Fibroblast of mammary gland (primary cell): ENCODE results near the gene TBX10.

ENCODE experiments used
- DNase-seq: peaks from one replicate; pipeline ENCODE4 v3.0.0-alpha.2; 2010; ENCODE audit warnings: low read depth
- H3K4me3 ChIP-seq: 2 replicates; pipeline ENCODE4 v1.5.1; 2011; ENCODE audit warnings: low read depth, mild to moderate bottlenecking, low read length, moderate library complexity; ENCODE audit not compliant: control insufficient read depth
- CTCF ChIP-seq: conservative IDR thresholded peaks from 2 replicates; pipeline ENCODE4 v1.5.1; 2011; ENCODE audit warnings: low read depth, low read length, inconsistent platforms; ENCODE audit not compliant: control insufficient read depth, insufficient read depth

Gene TBX10

GRCh38 chr11:67632982-67633755, 6.4 kb downstream of the TBX10 start:
- no peak for DNase-seq
- H3K4me3 ChIP-seq: no peak overlapping the region
- no peak for TF ChIP-seq CTCF

- no peak overlapping the region for H3K4me3 ChIP-seq
- no peak for TF ChIP-seq CTCF
- no peak for DNase-seq
Observed at GRCh38 chr11:67632175-67632981, 7.2 kb downstream of the TBX10 start.

GRCh38 chr11:67631853-67632174, 7.7 kb downstream of the TBX10 start:
- DNase-seq: no peak
- no peak overlapping the region for H3K4me3 ChIP-seq
- no peak for TF ChIP-seq CTCF

- DNase-seq: no peak
- no peak overlapping the region for H3K4me3 ChIP-seq
- TF ChIP-seq CTCF: no peak
Observed at GRCh38 chr11:67631411-67631810, 8.2 kb downstream of the TBX10 start.

GRCh38 chr11:67630943-67631331, 8.6 kb downstream of the TBX10 start:
- no peak for TF ChIP-seq CTCF
- peak overlapping the region; percentile 66 for H3K4me3 ChIP-seq
- no peak for DNase-seq

- H3K4me3 ChIP-seq: peak overlapping the region; percentile 66
- TF ChIP-seq CTCF: peak; percentile 57
- peak; percentile 93 for DNase-seq
Observed at GRCh38 chr11:67630228-67630942, 9.2 kb downstream of the TBX10 start.
